Endothelial cell of umbilical vein (primary cell): Measurements from ENCODE around the gene ADAMTS6.

Source experiments
- EZH2 ChIP-seq: IDR thresholded peaks from 2 replicates; pipeline ENCODE4 v1.6.1; 2012; ENCODE audit warnings: borderline replicate concordance, low read depth, mild to moderate bottlenecking, moderate library complexity, low read length, inconsistent platforms; ENCODE audit not compliant: severe bottlenecking
- JUN ChIP-seq: IDR thresholded peaks from 2 replicates; pipeline ENCODE4 v1.6.1; 2011; ENCODE audit warnings: borderline replicate concordance, low read depth; ENCODE audit not compliant: insufficient read length, insufficient read depth
- MYC ChIP-seq: IDR thresholded peaks from one replicate; pipeline ENCODE4 v1.6.1; 2011; ENCODE audit warnings: mild to moderate bottlenecking, low read depth, low read length
- POLR2A ChIP-seq: IDR thresholded peaks from 2 replicates; pipeline ENCODE4 v1.6.1; 2012; ENCODE audit warnings: low read depth, mild to moderate bottlenecking, control low read depth, low read length
- POLR2AphosphoS5 ChIP-seq: IDR thresholded peaks from 2 replicates; pipeline ENCODE4 v1.6.1; 2012; ENCODE audit warnings: low read depth, mild to moderate bottlenecking, control low read depth, low read length, moderate library complexity; ENCODE audit not compliant: insufficient read depth
- TF ChIP-seq, protein P1 (sequence below), 2 donors: IDR thresholded peaks; 1 replicate in 1 of 2; 2 replicates in 1 of 2; pipeline ENCODE4 v1.5.1; 2011; ENCODE audit warnings: low read length in 2 of 2, mild to moderate bottlenecking in 2 of 2, moderate library complexity in 2 of 2, control low read depth in 1 of 2, inconsistent platforms in 1 of 2, low read depth in 1 of 2; ENCODE audit not compliant: insufficient read depth in 1 of 2; ENCODE audit errors: extremely low read depth in 1 of 2
- TF ChIP-seq, protein P2 (sequence below): IDR thresholded peaks from 2 replicates; pipeline ENCODE4 v1.6.1; 2011; ENCODE audit not compliant: insufficient read depth, insufficient read length

DNA sequence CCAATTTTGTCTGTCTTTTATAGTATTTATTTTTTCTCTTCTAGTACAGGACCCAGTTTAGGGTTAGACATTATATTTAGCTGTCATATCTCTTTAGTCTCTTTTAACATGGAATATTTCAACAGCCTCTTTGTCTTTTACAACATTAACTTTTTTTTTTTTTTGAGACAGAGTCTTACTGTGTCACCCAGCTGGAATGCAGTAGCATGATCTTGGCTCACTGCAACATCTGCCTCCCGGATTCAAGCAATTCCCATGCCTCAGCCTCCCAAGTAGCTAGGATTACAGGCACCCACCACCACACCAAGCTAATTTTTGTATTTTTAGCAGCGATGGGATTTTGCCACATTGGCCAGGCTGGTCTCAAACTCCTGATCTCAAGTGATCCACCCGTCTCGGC, 90.1 kb downstream of the ADAMTS6 start:
- no peak for TF ChIP-seq POLR2A
- TF ChIP-seq, protein P1, sequence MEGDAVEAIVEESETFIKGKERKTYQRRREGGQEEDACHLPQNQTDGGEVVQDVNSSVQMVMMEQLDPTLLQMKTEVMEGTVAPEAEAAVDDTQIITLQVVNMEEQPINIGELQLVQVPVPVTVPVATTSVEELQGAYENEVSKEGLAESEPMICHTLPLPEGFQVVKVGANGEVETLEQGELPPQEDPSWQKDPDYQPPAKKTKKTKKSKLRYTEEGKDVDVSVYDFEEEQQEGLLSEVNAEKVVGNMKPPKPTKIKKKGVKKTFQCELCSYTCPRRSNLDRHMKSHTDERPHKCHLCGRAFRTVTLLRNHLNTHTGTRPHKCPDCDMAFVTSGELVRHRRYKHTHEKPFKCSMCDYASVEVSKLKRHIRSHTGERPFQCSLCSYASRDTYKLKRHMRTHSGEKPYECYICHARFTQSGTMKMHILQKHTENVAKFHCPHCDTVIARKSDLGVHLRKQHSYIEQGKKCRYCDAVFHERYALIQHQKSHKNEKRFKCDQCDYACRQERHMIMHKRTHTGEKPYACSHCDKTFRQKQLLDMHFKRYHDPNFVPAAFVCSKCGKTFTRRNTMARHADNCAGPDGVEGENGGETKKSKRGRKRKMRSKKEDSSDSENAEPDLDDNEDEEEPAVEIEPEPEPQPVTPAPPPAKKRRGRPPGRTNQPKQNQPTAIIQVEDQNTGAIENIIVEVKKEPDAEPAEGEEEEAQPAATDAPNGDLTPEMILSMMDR (IDR thresholded peaks at IDR 0.05; ENCODE audit: extremely low read depth in 1 of 2, insufficient read depth in 1 of 2, low read depth in 1 of 2, low read length in 2 of 2), result no peak
- TF ChIP-seq, protein P2, sequence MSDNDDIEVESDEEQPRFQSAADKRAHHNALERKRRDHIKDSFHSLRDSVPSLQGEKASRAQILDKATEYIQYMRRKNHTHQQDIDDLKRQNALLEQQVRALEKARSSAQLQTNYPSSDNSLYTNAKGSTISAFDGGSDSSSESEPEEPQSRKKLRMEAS, result no peak
- TF ChIP-seq JUN, result no peak
- TF ChIP-seq POLR2AphosphoS5, result no peak
- TF ChIP-seq EZH2, result no peak
- no peak for TF ChIP-seq MYC
